HG02840 (cell line): ENCODE measurements around the gene ASH1L.
"Not testable (repeated sequence)": the region's sequence is repeated elsewhere in the genome, so short reads cannot be mapped to it uniquely, and the experiment has no call there.

Experiments
- ATAC-seq: cut with Tn5 transposase; IDR thresholded peaks from one replicate; pipeline ENCODE4 v1.9.1; 2021; ENCODE audit warnings: mild to moderate bottlenecking, moderate library complexity, moderate number of reproducible peaks; ENCODE audit not compliant: unreplicated experiment, low FRiP score

The ASH1L gene, protein sequence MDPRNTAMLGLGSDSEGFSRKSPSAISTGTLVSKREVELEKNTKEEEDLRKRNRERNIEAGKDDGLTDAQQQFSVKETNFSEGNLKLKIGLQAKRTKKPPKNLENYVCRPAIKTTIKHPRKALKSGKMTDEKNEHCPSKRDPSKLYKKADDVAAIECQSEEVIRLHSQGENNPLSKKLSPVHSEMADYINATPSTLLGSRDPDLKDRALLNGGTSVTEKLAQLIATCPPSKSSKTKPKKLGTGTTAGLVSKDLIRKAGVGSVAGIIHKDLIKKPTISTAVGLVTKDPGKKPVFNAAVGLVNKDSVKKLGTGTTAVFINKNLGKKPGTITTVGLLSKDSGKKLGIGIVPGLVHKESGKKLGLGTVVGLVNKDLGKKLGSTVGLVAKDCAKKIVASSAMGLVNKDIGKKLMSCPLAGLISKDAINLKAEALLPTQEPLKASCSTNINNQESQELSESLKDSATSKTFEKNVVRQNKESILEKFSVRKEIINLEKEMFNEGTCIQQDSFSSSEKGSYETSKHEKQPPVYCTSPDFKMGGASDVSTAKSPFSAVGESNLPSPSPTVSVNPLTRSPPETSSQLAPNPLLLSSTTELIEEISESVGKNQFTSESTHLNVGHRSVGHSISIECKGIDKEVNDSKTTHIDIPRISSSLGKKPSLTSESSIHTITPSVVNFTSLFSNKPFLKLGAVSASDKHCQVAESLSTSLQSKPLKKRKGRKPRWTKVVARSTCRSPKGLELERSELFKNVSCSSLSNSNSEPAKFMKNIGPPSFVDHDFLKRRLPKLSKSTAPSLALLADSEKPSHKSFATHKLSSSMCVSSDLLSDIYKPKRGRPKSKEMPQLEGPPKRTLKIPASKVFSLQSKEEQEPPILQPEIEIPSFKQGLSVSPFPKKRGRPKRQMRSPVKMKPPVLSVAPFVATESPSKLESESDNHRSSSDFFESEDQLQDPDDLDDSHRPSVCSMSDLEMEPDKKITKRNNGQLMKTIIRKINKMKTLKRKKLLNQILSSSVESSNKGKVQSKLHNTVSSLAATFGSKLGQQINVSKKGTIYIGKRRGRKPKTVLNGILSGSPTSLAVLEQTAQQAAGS (N-terminal part only)

GRCh38 chr1:155562581-155563376 is at the start of gene ASH1L:
ASH1L (minus strand) TSS chr1:155562803; CDS start chr1:155521519, 41,284 bp downstream.
- peak; percentile 70 for ATAC-seq

DNA sequence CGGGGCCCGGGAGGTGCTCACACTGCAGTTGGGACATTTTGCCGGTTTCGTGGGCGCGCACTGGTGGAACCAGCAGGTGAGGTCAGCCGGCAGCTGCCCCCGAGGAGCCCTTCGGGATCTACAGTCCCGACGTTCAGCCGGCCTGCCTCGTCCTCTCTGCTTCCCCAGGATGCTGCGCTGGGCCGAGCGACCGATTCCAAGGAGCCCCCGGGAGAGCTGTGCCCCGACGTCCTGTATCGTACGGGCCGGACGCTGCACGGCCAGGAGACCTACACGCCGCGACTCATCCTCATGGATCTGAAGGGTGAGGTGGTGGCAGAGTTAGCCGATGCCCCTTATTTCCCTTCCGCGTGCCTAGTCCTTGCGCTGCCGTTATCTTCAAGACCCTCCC is 47.6 kb upstream of the ASH1L start:
- ATAC-seq = not testable (repeated sequence)

DNA sequence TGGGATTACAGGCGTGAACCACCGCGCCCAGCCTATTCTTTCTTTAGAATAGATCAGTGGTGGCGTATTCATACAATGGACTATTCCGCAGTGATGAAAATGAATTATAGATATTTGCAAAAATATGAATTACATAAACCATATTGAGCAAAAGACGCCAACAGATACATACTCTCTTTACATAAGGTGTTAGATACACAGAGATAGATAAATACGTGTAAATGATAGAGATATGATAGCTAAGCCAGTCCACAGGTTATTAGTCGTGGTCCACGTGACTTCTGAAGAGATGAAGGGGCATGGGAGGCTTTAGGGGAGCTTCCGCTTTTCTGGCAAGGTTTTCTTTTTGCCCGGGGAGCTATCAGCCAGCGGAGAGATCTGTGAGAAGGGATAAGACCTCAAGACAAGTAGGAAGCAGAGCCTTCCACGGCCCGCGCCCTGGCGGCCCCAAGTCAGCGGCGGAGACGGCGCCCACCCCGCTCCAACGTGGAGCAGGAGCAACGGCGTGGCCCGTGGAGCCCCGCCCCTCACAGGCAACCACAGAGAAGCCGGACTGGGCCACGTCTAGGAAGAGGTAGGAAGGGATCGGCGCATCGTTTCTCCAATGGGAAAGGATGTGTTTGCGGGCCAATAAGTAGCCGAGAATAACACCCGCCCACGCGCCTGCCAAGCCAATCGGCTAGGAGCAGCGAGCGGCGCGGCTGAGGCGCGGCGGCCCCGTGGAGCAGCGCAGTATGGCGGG is 47.1 kb upstream of the ASH1L start, which contains the start of gene MSTO1:
TSS of gene MSTO1 (plus strand) at position 704 of the 742 bp plus-strand sequence. CDS start at position 735, 31 bp downstream.
- ATAC-seq = peak; percentile 88

DNA sequence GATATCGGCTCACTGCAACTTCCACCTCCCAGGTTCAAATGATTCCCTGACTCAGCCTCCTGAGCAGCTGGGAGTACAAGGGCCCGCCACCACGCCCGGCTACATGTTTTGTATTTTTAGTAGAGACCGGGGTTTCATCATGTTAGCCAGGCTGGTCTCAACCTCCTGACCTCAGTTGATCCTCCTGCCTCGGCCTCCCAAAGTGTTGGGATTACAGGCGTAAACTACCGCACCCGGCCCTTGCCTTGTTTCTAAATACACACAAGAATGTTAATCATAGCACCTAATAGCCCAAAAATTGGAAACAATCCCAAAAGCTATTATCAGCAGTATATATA is 46.3 kb upstream of the ASH1L start:
- no peak for ATAC-seq

- ATAC-seq = no peak
Observed at GRCh38 chr1:155607708-155608107, 45.1 kb upstream of the ASH1L start.

GRCh38 chr1:155599828-155600572 is 37.4 kb upstream of the ASH1L start:
- ATAC-seq = not testable (repeated sequence)

DNA sequence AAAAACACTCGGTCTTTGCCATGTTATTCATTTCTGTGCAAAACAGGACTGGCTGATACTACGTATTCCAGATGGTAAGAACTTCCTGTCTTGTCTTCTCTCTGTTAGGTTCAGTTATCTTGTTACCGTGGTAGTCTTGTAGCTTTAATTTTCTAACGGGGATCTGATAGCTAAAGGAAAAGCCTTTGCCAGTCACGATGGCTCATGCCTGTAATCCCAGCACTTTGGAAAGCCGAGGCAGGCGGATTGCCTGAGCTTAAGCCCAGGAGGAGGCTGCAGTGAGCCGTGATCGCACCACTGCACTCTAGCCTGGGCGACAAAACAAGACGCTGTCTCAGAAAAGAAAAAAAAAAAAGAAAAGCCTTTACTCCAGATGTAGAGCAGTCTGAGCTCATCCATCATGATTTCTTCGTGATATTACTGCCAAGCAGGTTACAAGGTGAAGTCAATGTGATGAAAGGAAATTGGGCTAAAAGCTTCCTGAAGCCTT is 36.3 kb upstream of the ASH1L start:
- ATAC-seq = no peak

- ATAC-seq = no peak
Observed at GRCh38 chr1:155596864-155597263, 34.3 kb upstream of the ASH1L start.

DNA sequence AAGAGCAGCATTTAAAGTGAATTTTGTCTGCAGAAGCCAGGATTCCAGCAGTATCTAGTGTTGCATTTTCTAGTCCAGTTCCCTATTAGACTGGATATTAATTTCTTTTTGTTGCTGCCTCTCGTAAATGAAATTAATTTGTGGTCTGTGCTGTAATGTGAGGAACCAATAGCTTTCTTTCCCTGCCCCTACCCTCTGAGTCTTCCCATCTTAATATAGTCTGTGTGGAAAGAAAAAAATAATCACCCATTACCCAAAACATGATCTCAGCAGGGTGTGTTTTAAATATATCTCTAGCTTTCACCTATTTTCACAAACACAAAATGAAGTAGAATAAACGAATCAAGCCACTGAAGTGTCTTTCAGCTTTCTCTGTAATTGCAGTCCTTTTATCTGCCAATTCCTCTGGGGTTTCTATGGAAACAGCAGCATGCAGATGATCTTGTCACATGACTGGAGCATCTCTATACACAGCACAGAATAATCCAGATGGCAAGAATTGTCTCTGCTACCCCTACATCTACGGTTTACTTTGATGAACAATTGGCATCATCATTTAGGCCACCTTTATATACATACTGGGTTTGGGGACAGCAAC is 33.4 kb upstream of the ASH1L start:
- not testable (repeated sequence) for ATAC-seq

DNA sequence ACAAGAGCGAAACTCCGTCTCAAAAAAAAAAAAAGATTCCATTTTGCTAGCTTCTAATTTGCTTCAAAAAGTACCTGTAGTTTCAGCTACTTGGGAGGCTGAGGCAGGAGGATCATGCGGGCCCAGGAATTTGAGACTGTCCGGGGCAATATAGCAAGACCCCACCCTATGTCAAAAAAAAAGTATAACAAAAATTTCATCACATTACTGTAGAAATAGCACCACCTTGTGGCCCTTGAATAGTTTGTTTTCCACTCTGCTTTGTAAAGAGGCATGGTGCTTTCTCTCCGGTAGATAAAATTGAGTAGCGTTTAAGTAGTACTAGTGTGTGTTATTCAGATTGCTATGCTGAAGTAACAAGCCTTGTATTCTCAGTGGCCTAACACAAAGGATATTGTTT is 29.2 kb upstream of the ASH1L start:
- ATAC-seq = no peak

- not testable (repeated sequence) for ATAC-seq
Observed at GRCh38 chr1:155590516-155591247, 28.1 kb upstream of the ASH1L start.

- ATAC-seq = not testable (repeated sequence)
Observed at GRCh38 chr1:155589282-155589681, 26.7 kb upstream of the ASH1L start.

- ATAC-seq = not testable (repeated sequence)
Observed at GRCh38 chr1:155583846-155584245, 21.2 kb upstream of the ASH1L start.

DNA sequence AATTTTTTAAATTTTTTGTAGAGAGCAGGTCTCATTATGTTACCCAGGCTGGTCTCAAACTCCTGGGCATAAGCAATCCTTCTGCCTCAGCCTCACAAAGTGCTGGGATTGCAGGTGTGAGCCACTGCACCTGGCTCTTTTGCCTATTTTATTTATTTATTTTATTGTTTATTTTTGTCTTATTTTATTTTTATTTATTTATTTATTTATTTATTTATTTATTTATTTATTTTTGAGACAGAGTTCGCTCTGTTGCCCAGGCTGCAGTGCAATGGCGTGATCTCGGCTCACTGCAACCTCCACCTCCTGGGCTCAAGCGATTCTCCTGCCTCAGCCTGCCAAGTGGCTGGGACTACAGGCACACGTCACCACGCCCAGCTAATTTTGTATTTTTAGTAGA is 13.0 kb upstream of the ASH1L start:
- not testable (repeated sequence) for ATAC-seq

- no peak for ATAC-seq
Observed at GRCh38 chr1:155574077-155574476, 11.5 kb upstream of the ASH1L start.

GRCh38 chr1:155570593-155570990 is 8.0 kb upstream of the ASH1L start:
- ATAC-seq = no peak

GRCh38 chr1:155569988-155570592 is 7.5 kb upstream of the ASH1L start:
- no peak for ATAC-seq
